Activated naive CD8-positive, alpha-beta T cell treated with anti-CD3 and anti-CD28 coated beads, Interleukin-2, amount 10 ng/mL, durations not matched to agents 7 days and 5 days (primary cell): ENCODE measurements around the gene TRDMT1. TPM values are rescaled to one million over a fixed set of nuclear protein-coding genes. Genes with fewer than 3 reads are reported as not detected.

Experiments used
- ATAC-seq: fragments of 150-1000 bp; cut with Tn5 transposase; one replicate; pipeline ENCODE4 v1.10.0; 2021; ENCODE audit warnings: low read depth, moderate library complexity
- POLR2A ChIA-PET: fragments of 350-600 bp; sonication (Branson Sonifier 250); formaldehyde crosslinking; loops from one replicate; lab custom pipeline; 2021; ENCODE audit warnings: antibody characterized with exemption; lab: Charles Lee
- DNase-seq: peaks from one replicate; pipeline ENCODE4 v3.0.0; 2021
- H3K27ac Mint-ChIP-seq: one replicate; pipeline ENCODE4 v1.8.0; 2022; ENCODE audit warnings: mild to moderate bottlenecking, mixed read lengths
- H3K27me3 Mint-ChIP-seq: one replicate; pipeline ENCODE4 v1.8.0; 2022; ENCODE audit warnings: mild to moderate bottlenecking, moderate library complexity, mixed read lengths
- H3K36me3 Mint-ChIP-seq: one replicate; pipeline ENCODE4 v1.8.0; 2021; ENCODE audit warnings: mild to moderate bottlenecking, mixed read lengths
- H3K4me1 Mint-ChIP-seq: one replicate; pipeline ENCODE4 v1.8.0; 2021; ENCODE audit warnings: mixed read lengths
- H3K4me3 Mint-ChIP-seq: one replicate; pipeline ENCODE4 v1.8.0; 2022; ENCODE audit warnings: mild to moderate bottlenecking, moderate library complexity, mixed read lengths
- H3K9me3 Mint-ChIP-seq: one replicate; pipeline ENCODE4 v1.8.0; 2021; ENCODE audit warnings: mixed read lengths
- total RNA-seq, 2 experiments: library from RNA; stranded (reverse); gene quantifications; one replicate each; pipeline ENCODE4 v1.2.3, GENCODE V29; 2021

The TRDMT1 gene
- total RNA-seq, 2 experiments from 2014 or later: 15.3 to 17.1 TPM

- ATAC-seq: no peak
- H3K4me3 Mint-ChIP-seq: no peak overlapping the region
- H3K27ac Mint-ChIP-seq: no peak overlapping the region
- no peak for DNase-seq
- no peaks in the 10 kb centered on the region for H3K9me3 Mint-ChIP-seq
- POLR2A ChIA-PET: no interaction called here
- peaks cover 7% of the 10 kb centered on the region for H3K4me1 Mint-ChIP-seq
- peaks cover 6% of the 10 kb centered on the region for H3K36me3 Mint-ChIP-seq
- no peaks in the 10 kb centered on the region for H3K27me3 Mint-ChIP-seq
Measured at GRCh38 chr10:17112566-17112965, 88.9 kb downstream of the TRDMT1 start.

- ATAC-seq: no peak
- Mint-ChIP-seq H3K9me3 (no peaks in the 10 kb centered on the region), H3K4me1 (peaks cover 4% of the 10 kb centered on the region), H3K27me3 (no peaks in the 10 kb centered on the region), H3K36me3 (peaks cover 2% of the 10 kb centered on the region), H3K4me3 (no peak overlapping the region), H3K27ac (no peak overlapping the region)
- POLR2A ChIA-PET: no interaction called here
- DNase-seq: no peak
Measured at GRCh38 chr10:17109475-17110207, 91.8 kb downstream of the TRDMT1 start.

- H3K9me3 Mint-ChIP-seq: no peaks in the 10 kb centered on the region
- peaks cover 4% of the 10 kb centered on the region for H3K4me1 Mint-ChIP-seq
- POLR2A ChIA-PET: no interaction called here
- H3K27me3 Mint-ChIP-seq: no peaks in the 10 kb centered on the region
- H3K36me3 Mint-ChIP-seq: peaks cover 4% of the 10 kb centered on the region
- H3K4me3 Mint-ChIP-seq: no peak overlapping the region
- ATAC-seq (no peak), DNase-seq (no peak)
- H3K27ac Mint-ChIP-seq: no peak overlapping the region
Measured at GRCh38 chr10:17109046-17109445, 92.4 kb downstream of the TRDMT1 start.

GRCh38 chr10:17106991-17107390, 94.5 kb downstream of the TRDMT1 start:
- Mint-ChIP-seq H3K4me1 (peaks cover 4% of the 10 kb centered on the region), H3K27me3 (no peaks in the 10 kb centered on the region), H3K4me3 (no peak overlapping the region), H3K9me3 (no peaks in the 10 kb centered on the region), H3K27ac (no peak overlapping the region), H3K36me3 (peaks cover 6% of the 10 kb centered on the region)
- DNase-seq (no peak), ATAC-seq (no peak)
- POLR2A ChIA-PET: no interaction called here

GRCh38 chr10:17101910-17102266, 99.6 kb downstream of the TRDMT1 start:
- Mint-ChIP-seq H3K4me3 (no peak overlapping the region), H3K4me1 (peaks cover 3% of the 10 kb centered on the region), H3K27ac (no peak overlapping the region), H3K27me3 (no peaks in the 10 kb centered on the region), H3K9me3 (peaks cover under 1% of the 10 kb centered on the region), H3K36me3 (peaks cover 5% of the 10 kb centered on the region)
- DNase-seq: no peak
- POLR2A ChIA-PET: interaction anchor here (0.7 kb wide), 2 partner anchors 99 to 175 kb away, joined by 3 to 6 read pairs; no protein-coding TSS in a partner anchor
- no peak for ATAC-seq

GRCh38 chr10:17101257-17101909, 100.1 kb downstream of the TRDMT1 start:
- no peak for DNase-seq
- H3K9me3 Mint-ChIP-seq: peaks cover 2% of the 10 kb centered on the region
- no peak overlapping the region for H3K27ac Mint-ChIP-seq
- POLR2A ChIA-PET: no interaction called here
- ATAC-seq: no peak
- H3K4me3 Mint-ChIP-seq: no peak overlapping the region
- H3K4me1 Mint-ChIP-seq: peaks cover 3% of the 10 kb centered on the region
- H3K27me3 Mint-ChIP-seq: no peaks in the 10 kb centered on the region
- H3K36me3 Mint-ChIP-seq: peaks cover 7% of the 10 kb centered on the region

GRCh38 chr10:17100586-17100985, 100.9 kb downstream of the TRDMT1 start:
- ATAC-seq (no peak), DNase-seq (no peak)
- H3K4me1 Mint-ChIP-seq: peaks cover 3% of the 10 kb centered on the region
- H3K27ac Mint-ChIP-seq: no peak overlapping the region
- H3K9me3 Mint-ChIP-seq: peaks cover 2% of the 10 kb centered on the region
- POLR2A ChIA-PET: no interaction called here
- H3K4me3 Mint-ChIP-seq: no peak overlapping the region
- H3K27me3 Mint-ChIP-seq: no peaks in the 10 kb centered on the region
- peaks cover 7% of the 10 kb centered on the region for H3K36me3 Mint-ChIP-seq

GRCh38 chr10:17098012-17098411, 103.5 kb downstream of the TRDMT1 start:
- Mint-ChIP-seq H3K27ac (no peak overlapping the region), H3K36me3 (peaks cover 17% of the 10 kb centered on the region), H3K9me3 (peaks cover 13% of the 10 kb centered on the region), H3K4me1 (peaks cover 7% of the 10 kb centered on the region), H3K4me3 (no peak overlapping the region), H3K27me3 (no peaks in the 10 kb centered on the region)
- DNase-seq (no peak), ATAC-seq (no peak)
- POLR2A ChIA-PET: no interaction called here

Other genes with a start within 250 kb of the TRDMT1 start
- 1 to 10 TPM; 3.2 to 3.7 TPM for gene CUBN, start 71.9 kb downstream of the TRDMT1 start, total RNA-seq
- gene VIM, start 26.6 kb upstream of the TRDMT1 start, total RNA-seq: 1,000 to 10,000 TPM; 1,681 to 1,738 TPM